H1 (cell line): ENCODE data around the gene IGFBP4. TPM values are rescaled to one million over a fixed set of nuclear protein-coding genes. Genes with fewer than 3 reads are reported as not detected.

Experiments used
- CTCF ChIA-PET: fragments of 300-600 bp; sonication (Branson Sonifier 250); formaldehyde crosslinking; loops from one replicate; lab custom pipeline; 2021; ENCODE audit not compliant: partially characterized antibody; lab: Charles Lee
- POLR2A ChIA-PET: fragments of 300-600 bp; sonication (Branson Sonifier 250); formaldehyde crosslinking; loops from one replicate; lab custom pipeline; 2021; ENCODE audit warnings: inconsistent platforms; ENCODE audit not compliant: partially characterized antibody; lab: Charles Lee
- DNase-seq, 2 experiments: peaks; one replicate each; pipeline versions ENCODE4 v3.0.0 to v3.0.0-alpha.2; 2010 to 2022; ENCODE audit warnings: low spot score in 2 of 2, low read depth in 1 of 2, mixed read lengths in 1 of 2
- FAIRE-seq: peaks from 2 replicates; lab custom pipeline; 2011; peaks lifted over from hg19 to GRCh38; lab: Jason Lieb, UNC
- H2AFZ ChIP-seq: 2 replicates; pipeline ENCODE4 v1.8.1; 2012; ENCODE audit warnings: low read length, inconsistent platforms
- H2AK5ac ChIP-seq: 2 replicates; pipeline ENCODE4 v1.6.1; 2013; ENCODE audit warnings: low read depth, low read length
- H2BK120ac ChIP-seq: replicated peaks from 2 replicates; pipeline ENCODE3; 2013; ENCODE audit warnings: low read depth, low read length, inconsistent platforms
- H2BK12ac ChIP-seq: 2 replicates; pipeline ENCODE4 v1.6.1; 2013; ENCODE audit warnings: low read depth, low read length
- H2BK15ac ChIP-seq: 2 replicates; pipeline ENCODE4 v1.6.1; 2013; ENCODE audit warnings: low read length
- H2BK20ac ChIP-seq: 2 replicates; pipeline ENCODE4 v1.6.1; 2013; ENCODE audit warnings: low read length
- H2BK5ac ChIP-seq: 2 replicates; pipeline ENCODE4 v1.6.1; 2013; ENCODE audit warnings: low read depth, low read length
- H3K14ac ChIP-seq: 2 replicates; pipeline ENCODE4 v1.6.1; 2013; ENCODE audit warnings: inconsistent platforms; ENCODE audit not compliant: insufficient read length
- H3K18ac ChIP-seq: 2 replicates; pipeline ENCODE4 v1.6.1; 2013; ENCODE audit warnings: low read length; ENCODE audit errors: extremely low read depth
- H3K23ac ChIP-seq: 2 replicates; pipeline ENCODE4 v1.6.1; 2013; ENCODE audit warnings: inconsistent platforms; ENCODE audit not compliant: insufficient read length
- H3K23me2 ChIP-seq: 2 replicates; pipeline ENCODE4 v1.6.1; 2013; ENCODE audit warnings: low read depth, low read length
- H3K27ac ChIP-seq: 2 replicates; pipeline ENCODE4 v1.6.1; 2011; ENCODE audit warnings: low read depth, low read length, inconsistent platforms
- H3K27me3 ChIP-seq, 4 experiments: replicated peaks in 1 of 4; 1 replicate in 1 of 4; 2 replicates in 3 of 4; pipeline versions ENCODE4 v1.6.1 to v1.8.1; 2011 to 2013; ENCODE audit warnings: low read length in 3 of 4, mild to moderate bottlenecking in 3 of 4, inconsistent platforms in 2 of 4, mixed read lengths in 2 of 4, moderate library complexity in 1 of 4; ENCODE audit not compliant: control insufficient read depth in 3 of 4, insufficient read depth in 3 of 4; ENCODE audit errors: extremely low read depth in 1 of 4
- H3K36me3 ChIP-seq, 4 experiments: 2 replicates each; pipeline versions ENCODE4 v1.6.1 to v1.8.1; 2011 to 2013; ENCODE audit warnings: mild to moderate bottlenecking in 4 of 4, low read length in 3 of 4, moderate library complexity in 2 of 4, control low read depth in 1 of 4, inconsistent platforms in 1 of 4; ENCODE audit not compliant: insufficient read depth in 4 of 4, control insufficient read depth in 2 of 4
- H3K4ac ChIP-seq: replicated peaks from 2 replicates; pipeline ENCODE3; 2013; ENCODE audit warnings: low read length, low read depth, mixed read lengths, inconsistent platforms; ENCODE audit not compliant: insufficient read length
- H3K4me1 ChIP-seq, 4 experiments: replicated peaks in 1 of 4; 1 replicate in 1 of 4; 2 replicates in 3 of 4; pipeline versions ENCODE4 v1.6.1 to v1.8.1; 2011 to 2013; ENCODE audit warnings: low read length in 3 of 4, inconsistent platforms in 2 of 4, mixed read lengths in 1 of 4; ENCODE audit not compliant: insufficient read depth in 4 of 4, control insufficient read depth in 3 of 4
- H3K4me2 ChIP-seq, 2 experiments: 2 replicates each; pipeline versions ENCODE4 v1.6.1 to v1.8.1; 2011 to 2013; ENCODE audit warnings: low read depth in 2 of 2, low read length in 2 of 2, control low read depth in 1 of 2, inconsistent platforms in 1 of 2, mild to moderate bottlenecking in 1 of 2; ENCODE audit not compliant: insufficient read depth in 1 of 2
- H3K4me3 ChIP-seq, 4 experiments: fragments of 200-600, 300-600 bp in 1 of 4; sonication (generic), shearing (Covaris generic), sonication (Bioruptor Twin) in 1 of 4; 2 replicates each; pipeline versions ENCODE4 v1.5.1 to v1.8.1; 2011 to 2016; ENCODE audit warnings: low read length in 4 of 4, low read depth in 3 of 4, control low read depth in 2 of 4, inconsistent platforms in 2 of 4, mild to moderate bottlenecking in 2 of 4, mixed read lengths in 1 of 4, moderate library complexity in 1 of 4; ENCODE audit not compliant: insufficient read depth in 2 of 4; ENCODE audit errors: extremely low read depth in 1 of 4
- H3K56ac ChIP-seq: replicated peaks from 2 replicates; pipeline ENCODE3; 2013; ENCODE audit warnings: low read depth, mild to moderate bottlenecking, mixed read lengths, low read length, inconsistent platforms; ENCODE audit not compliant: insufficient read length
- H3K79me1 ChIP-seq: 2 replicates; pipeline ENCODE4 v1.6.1; 2013; ENCODE audit warnings: low read depth, low read length, control low read depth
- H3K79me2 ChIP-seq, 2 experiments: 2 replicates each; pipeline versions ENCODE4 v1.6.1 to v1.8.1; 2012 to 2013; ENCODE audit warnings: low read length in 2 of 2, mild to moderate bottlenecking in 2 of 2, inconsistent platforms in 1 of 2; ENCODE audit not compliant: insufficient read depth in 2 of 2, control insufficient read depth in 1 of 2
- H3K9ac ChIP-seq, 4 experiments: replicated peaks in 1 of 4; 1 replicate in 1 of 4; 2 replicates in 3 of 4; pipeline versions ENCODE4 v1.6.1 to v1.8.1; 2011 to 2013; ENCODE audit warnings: low read depth in 3 of 4, low read length in 3 of 4, control low read depth in 2 of 4, mild to moderate bottlenecking in 2 of 4, moderate library complexity in 2 of 4, inconsistent platforms in 1 of 4; ENCODE audit errors: extremely low read depth in 1 of 4
- H3K9me3 ChIP-seq, 2 experiments: 2 replicates each; pipeline versions ENCODE4 v1.6.1 to v1.8.1; 2012 to 2013; ENCODE audit warnings: mild to moderate bottlenecking in 2 of 2, moderate library complexity in 2 of 2, control low read depth in 1 of 2, inconsistent platforms in 1 of 2, low read depth in 1 of 2, low read length in 1 of 2, mixed read lengths in 1 of 2; ENCODE audit not compliant: insufficient read depth in 2 of 2
- H4K20me1 ChIP-seq, 2 experiments: replicated peaks in 1 of 2; 2 replicates each; pipeline versions ENCODE3 to v1.8.1; 2011 to 2013; ENCODE audit warnings: inconsistent platforms in 2 of 2, low read length in 2 of 2, mild to moderate bottlenecking in 1 of 2; ENCODE audit not compliant: insufficient read depth in 2 of 2, control insufficient read depth in 1 of 2
- H4K5ac ChIP-seq: 2 replicates; pipeline ENCODE4 v1.6.1; 2013; ENCODE audit warnings: low read length, low read depth, mixed read lengths, inconsistent platforms; ENCODE audit not compliant: insufficient read length
- H4K8ac ChIP-seq: 2 replicates; pipeline ENCODE4 v1.8.0; 2013; ENCODE audit warnings: mild to moderate bottlenecking, moderate library complexity, low read length, inconsistent platforms; ENCODE audit not compliant: insufficient read depth; ENCODE audit errors: extremely low read depth
- H4K91ac ChIP-seq: replicated peaks from 2 replicates; pipeline ENCODE3; 2013; ENCODE audit warnings: low read length, mixed read lengths, inconsistent platforms; ENCODE audit not compliant: insufficient read length
- BCL11A ChIP-seq, 2 experiments: IDR thresholded peaks; one replicate each; pipeline ENCODE4 v1.6.1; 2011; ENCODE audit warnings: low read depth in 2 of 2, low read length in 2 of 2, mild to moderate bottlenecking in 2 of 2
- EP300 ChIP-seq, 2 experiments: IDR thresholded peaks; 1 replicate in 1 of 2; 2 replicates in 1 of 2; pipeline ENCODE4 v1.6.1; 2011 to 2012; ENCODE audit warnings: low read depth in 2 of 2, low read length in 2 of 2, mild to moderate bottlenecking in 2 of 2, borderline replicate concordance in 1 of 2, inconsistent platforms in 1 of 2, moderate library complexity in 1 of 2
- EZH2 ChIP-seq: fragments of 200-600 bp; sonication (generic); IDR thresholded peaks from 2 replicates; pipeline ENCODE4 v1.7.1; 2012; ENCODE audit warnings: low read depth, mild to moderate bottlenecking, moderate library complexity, low read length, inconsistent platforms; ENCODE audit not compliant: severe bottlenecking
- FOSL1 ChIP-seq: IDR thresholded peaks from 2 replicates; pipeline ENCODE4 v1.6.1; 2011; ENCODE audit warnings: mild to moderate bottlenecking, low read depth, low read length, moderate library complexity; ENCODE audit not compliant: insufficient read depth
- NRF1 ChIP-seq: IDR thresholded peaks from 2 replicates; pipeline ENCODE4 v1.6.1; 2011; ENCODE audit warnings: mild to moderate bottlenecking, low read depth, low read length, improper control_type of control experiment
- PHF8 ChIP-seq: fragments of 200-600 bp; sonication (generic); conservative IDR thresholded peaks from 2 replicates; pipeline ENCODE4 v1.7.1; 2012; ENCODE audit warnings: low read depth, mild to moderate bottlenecking, inconsistent platforms, low read length, moderate library complexity
- RBBP5 ChIP-seq: IDR thresholded peaks from 2 replicates; pipeline ENCODE4 v1.7.1; 2012; ENCODE audit warnings: low read depth, mild to moderate bottlenecking, inconsistent platforms, low read length, moderate library complexity, borderline replicate concordance
- SIN3A ChIP-seq, 2 experiments: IDR thresholded peaks in 1 of 2; conservative IDR thresholded peaks in 1 of 2; 2 replicates each; pipeline ENCODE4 v1.6.1; 2011 to 2012; ENCODE audit warnings: low read length in 2 of 2, improper control_type of control experiment in 1 of 2, low read depth in 1 of 2, mild to moderate bottlenecking in 1 of 2
- SIRT6 ChIP-seq: IDR thresholded peaks from one replicate; pipeline ENCODE4 v1.7.1; 2012; ENCODE audit warnings: low read length, inconsistent platforms
- SRF ChIP-seq: IDR thresholded peaks from 2 replicates; pipeline ENCODE4 v1.6.1; 2011; ENCODE audit warnings: mild to moderate bottlenecking, low read depth, low read length, moderate library complexity
- TBP ChIP-seq: IDR thresholded peaks from 2 replicates; pipeline ENCODE4 v1.6.1; 2011; ENCODE audit warnings: low read depth, low read length, improper control_type of control experiment
- WGBS, 2 experiments: shearing (Covaris generic) in 1 of 2; methylation state at CpG; one replicate each; pipeline versions ENCODE4 v1.1.6 to v1.1.7; 2013 to 2015; ENCODE audit warnings: low lambda C conversion rate in 2 of 2, mixed read lengths in 2 of 2, inconsistent platforms in 1 of 2, low coverage in 1 of 2, missing lambda C conversion rate in 1 of 2; ENCODE audit not compliant: insufficient replicate concordance in 2 of 2, insufficient coverage in 1 of 2, insufficient read length in 1 of 2; ENCODE audit errors: extremely low coverage in 1 of 2, missing lambda C conversion rate in 1 of 2; 5-methylcytosine and 5-hydroxymethylcytosine counted together
- polyA plus RNA-seq, 7 experiments: library from polyadenylated mRNA; depleted of rRNA in 3 of 7; stranded (reverse) in 5 of 7; unstranded in 2 of 7; fragments of >200 nt in 5 of 7; fragments of 200-250 nt in 2 of 7; gene quantifications; 1 replicate in 5 of 7; 2 replicates in 1 of 7; 4 replicates in 1 of 7; pipeline versions ENCODE4 v1.2.1 to v1.2.3, GENCODE V29; 2011 to 2013; ENCODE audit warnings: missing spikeins in 2 of 7, mixed read lengths in 2 of 7
- total RNA-seq: library from RNA; stranded (reverse); fragmentation: NEBNext Ultra II Directional; extraction: Animal tissue kit (Norgen Biotek cat#: 25700); gene quantifications from 2 replicates; pipeline ENCODE4 v1.2.1, GENCODE V29; 2021

Gene IGFBP4
- total and polyA plus RNA-seq, 2 of the 8 experiments (the other 6 are each of a cell fraction or from before 2014, with no cell fraction given): 85.5 to 105 TPM

DNA sequence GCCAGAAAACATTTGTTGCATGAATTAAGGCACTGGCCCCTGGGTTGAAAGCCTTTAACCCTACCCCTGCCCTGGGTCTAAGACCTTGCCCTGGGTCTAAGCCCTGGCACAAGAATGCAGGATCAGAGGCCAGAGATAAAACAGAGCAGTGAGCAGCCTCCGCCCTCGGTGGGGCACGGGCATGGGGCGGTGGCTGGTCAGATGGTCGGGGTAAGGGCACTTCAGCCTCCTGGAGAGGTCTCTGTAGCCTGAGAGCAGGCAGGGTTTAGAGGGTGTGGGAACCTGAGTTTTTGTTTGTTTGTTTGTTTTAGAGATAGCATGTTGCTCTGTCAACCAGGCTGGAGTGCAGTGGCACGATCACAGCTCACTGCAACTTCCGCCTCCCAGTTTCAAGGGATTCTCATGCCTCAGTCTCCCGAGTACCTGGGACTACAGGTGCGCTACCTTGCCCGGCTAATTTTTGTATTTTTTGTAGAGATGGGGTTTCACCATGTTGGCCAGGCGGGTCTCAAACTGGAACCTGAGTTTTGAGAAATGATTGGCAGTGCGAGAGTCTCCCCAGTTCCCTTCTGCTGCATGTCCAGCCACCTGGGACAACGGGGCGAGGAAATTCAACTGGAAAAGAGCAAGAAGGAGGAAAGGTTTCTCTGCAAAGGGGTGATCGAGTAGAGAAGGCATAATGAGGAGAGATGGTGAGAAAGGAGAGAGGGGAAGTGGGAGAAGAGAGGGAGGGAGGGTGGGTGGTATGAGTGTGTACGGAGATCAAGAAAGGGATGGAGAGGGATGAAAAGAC lies 30.5 kb downstream of the IGFBP4 start:
- Histone ChIP-seq H3K18ac (no peak overlapping the region; the same call in 1 of the 2 replicates), H2BK5ac (no peak overlapping the region), H3K23me2 (no peaks in the 10 kb centered on the region; the same call in 1 of the 2 replicates), H2BK20ac (0 out of 2 replicates have a peak overlapping the region, but pooled peaks have one; percentile 48), H3K27ac (no peak overlapping the region), H3K9me3 (peaks cover 4 to 12% of the 10 kb centered on the region in 2 experiments; a peak in 2 of 4 replicates), H4K91ac (peak overlapping the region; percentile 12), H3K4me2 (no peak overlapping the region), H3K14ac (no peak overlapping the region), H4K5ac (no peak overlapping the region), H3K56ac (no peak overlapping the region), H3K4me1 (peaks cover 3 to 15% (median 10%) of the 10 kb centered on the region in 4 experiments), H3K79me2 (no peaks in the 10 kb centered on the region), H2BK12ac (peak overlapping the region; percentile 75; the same call in 1 of the 2 replicates), H2BK120ac (no peak overlapping the region), H3K23ac (no peak overlapping the region), H2BK15ac (no peak overlapping the region), H4K8ac (no peak overlapping the region; the same call in 1 of the 2 replicates), H3K27me3 (no peaks in the 10 kb centered on the region; a peak in 1 of 7 replicates), H2AFZ (no peak overlapping the region), H3K79me1 (no peaks in the 10 kb centered on the region), H3K4ac (no peak overlapping the region), H2AK5ac (no peak overlapping the region), H3K9ac (no peak overlapping the region), H3K4me3 (no peak overlapping the region), H3K36me3 (no peaks in the 10 kb centered on the region), H4K20me1 (no peaks in the 10 kb centered on the region)
- DNase-seq: no peak
- POLR2A ChIA-PET: interaction anchor here (0.6 to 1.2 kb wide), 3 partner anchors 9 to 22 kb away, joined by 3 to 6 read pairs (median 4); no protein-coding TSS in a partner anchor
- CTCF ChIA-PET: interaction anchor here (2.8 to 34.1 kb wide), 4 partner anchors 11 to 60 kb away, joined by 17 to 739 read pairs (median 72); partner anchors contain the start of gene IGFBP4
- WGBS, 2 experiments: 76% methylated on average over 15 of the region's 16 CpGs; no CpG with 5 or more reads in 1 of the 2 experiments
- FAIRE-seq: no peak
- TF ChIP-seq FOSL1 (no peak), PHF8 (no peak), SIRT6 (no peak), NRF1 (no peak), SIN3A (conservative IDR thresholded peaks at IDR 0.05 in 1 of 2, IDR thresholded peaks at IDR 0.05 in 1 of 2; ENCODE audit: low read depth in 1 of 2, low read length in 2 of 2) (no peak), BCL11A (IDR thresholded peaks at IDR 0.05; ENCODE audit: low read depth in 2 of 2, low read length in 2 of 2) (no peak), SRF (no peak), RBBP5 (no peak), TBP (no peak), EZH2 (no peak), EP300 (IDR thresholded peaks at IDR 0.05; ENCODE audit: borderline replicate concordance in 1 of 2, low read depth in 2 of 2, low read length in 2 of 2) (no peak)
